Left ventricle myocardium superior (tissue), 1 donor: Measurements from ENCODE around the gene SLC25A47. TPM values are rescaled to one million over a fixed set of nuclear protein-coding genes. Genes with fewer than 3 reads are reported as not detected.
"Not testable (repeated sequence)": the region's sequence is repeated elsewhere in the genome, so short reads cannot be mapped to it uniquely, and the experiment has no call there.

Experiments used
- ATAC-seq: fragments of 200-7000 bp; cut with Tn5 transposase; one replicate; pipeline ENCODE4 v1.9.1; 2020; ENCODE audit warnings: mild to moderate bottlenecking, moderate library complexity
- DNase-seq: peaks from one replicate; pipeline ENCODE4 v3.0.0-alpha.2; 2020
- intact Hi-C: fragments of 100-400 bp; cut with micrococcal nuclease; formaldehyde crosslinking; loops from one replicate; pipeline ENCODE4 v1.11.0; 2022
- total RNA-seq: library from RNA; stranded (reverse); fragmentation: NEBNext Ultra II Directional; extraction: Animal tissue kit (Norgen Biotek cat#: 25700); gene quantifications from one replicate; pipeline ENCODE4 v1.2.1, GENCODE V29; 2021
- donor health status: DM: no; HTN: yes; CAD: no; lungs with severe emphysema.

Gene SLC25A47
- total RNA-seq, 1 donor from 2014 or later, result not detected

- intact Hi-C loops, result no loop called here
- ATAC-seq (no peak), DNase-seq (no peak)
Measured at GRCh38 chr14:100336618-100337530, 13.7 kb downstream of the SLC25A47 start.

- DNase-seq, result no peak
- no peak for ATAC-seq
- intact Hi-C loops, result no loop called here
Measured at GRCh38 chr14:100339766-100340422, 16.8 kb downstream of the SLC25A47 start.

- intact Hi-C loops, result no loop called here
- no peak for DNase-seq
- peak; percentile 75 for ATAC-seq
Measured at GRCh38 chr14:100340423-100340813, 17.3 kb downstream of the SLC25A47 start.

GRCh38 chr14:100341301-100342031 lies 18.3 kb downstream of the SLC25A47 start:
- intact Hi-C loops, result no loop called here
- no peak for DNase-seq
- peak; percentile 79 for ATAC-seq

- intact Hi-C loops, result no loop called here
- ATAC-seq (no peak), DNase-seq (no peak)
Measured at GRCh38 chr14:100342195-100342594, 19.1 kb downstream of the SLC25A47 start.

- ATAC-seq, DNase-seq: not testable (repeated sequence)
Measured at GRCh38 chr14:100342826-100343225, 19.7 kb downstream of the SLC25A47 start.

GRCh38 chr14:100344657-100345056 lies 21.5 kb downstream of the SLC25A47 start:
- DNase-seq, intact Hi-C loops, ATAC-seq: not testable (repeated sequence)

More at GRCh38 chr14:100342826-100343225, 19.7 kb downstream of the SLC25A47 start:
- intact Hi-C loops, result not testable (repeated sequence)

- DNase-seq (no peak), ATAC-seq (no peak)
- intact Hi-C loops, result no loop called here
Measured at GRCh38 chr14:100345711-100346110, 22.6 kb downstream of the SLC25A47 start.

GRCh38 chr14:100346306-100347091 lies 23.4 kb downstream of the SLC25A47 start:
- intact Hi-C loops, result no loop called here
- DNase-seq, result no peak
- ATAC-seq, result no peak

GRCh38 chr14:100348253-100348729 lies 25.2 kb downstream of the SLC25A47 start:
- ATAC-seq (no peak), DNase-seq (no peak)
- intact Hi-C loops, result no loop called here

- intact Hi-C loops, result no loop called here
- DNase-seq (no peak), ATAC-seq (no peak)
Measured at GRCh38 chr14:100348784-100349685, 25.9 kb downstream of the SLC25A47 start.

GRCh38 chr14:100350276-100350926 lies 27.3 kb downstream of the SLC25A47 start:
- ATAC-seq, result no peak

GRCh38 chr14:100350986-100351385 lies 27.8 kb downstream of the SLC25A47 start:
- DNase-seq (no peak), ATAC-seq (no peak)
- intact Hi-C loops, result no loop called here

More at GRCh38 chr14:100350276-100350926, 27.3 kb downstream of the SLC25A47 start:
- intact Hi-C loops, result no loop called here
- DNase-seq, result no peak

- DNase-seq (no peak), ATAC-seq (no peak)
- intact Hi-C loops, result no loop called here
Measured at GRCh38 chr14:100358396-100358795, 35.3 kb downstream of the SLC25A47 start.

GRCh38 chr14:100359111-100359510 lies 36.0 kb downstream of the SLC25A47 start:
- DNase-seq (no peak), ATAC-seq (no peak)
- intact Hi-C loops, result no loop called here

- intact Hi-C loops, result no loop called here
- ATAC-seq, result peak; percentile 56
- no peak for DNase-seq
Measured at GRCh38 chr14:100359881-100360280, 36.7 kb downstream of the SLC25A47 start.

GRCh38 chr14:100361626-100362025 lies 38.5 kb downstream of the SLC25A47 start:
- intact Hi-C loops, result no loop called here
- DNase-seq (no peak), ATAC-seq (no peak)
